Lower leg skin (tissue), 4 donors: ENCODE results near the gene ABCA1. TPM values are rescaled to one million over a fixed set of nuclear protein-coding genes. Genes with fewer than 3 reads are reported as not detected.

Experiments used
- DNase-seq, 2 donors: peaks; one replicate each; pipeline ENCODE4 v3.0.0-alpha.2; 2019; ENCODE audit warnings: low spot score in 2 of 2
- H3K4me3 ChIP-seq: fragments of 200-600 bp; sonication (generic); 2 replicates; pipeline ENCODE4 v1.5.1; 2017; ENCODE audit warnings: mild to moderate bottlenecking, low read depth; ENCODE audit not compliant: poor library complexity, severe bottlenecking
- POLR2A ChIP-seq, 2 donors: fragments of 450-650 bp; IDR thresholded peaks; one replicate each; pipeline ENCODE4 v1.6.1; 2016 to 2017; ENCODE audit warnings: antibody characterized with exemption in 2 of 2, mild to moderate bottlenecking in 1 of 2, moderate library complexity in 1 of 2
- WGBS, 2 donors: methylation state at CpG; one replicate each; pipeline ENCODE4 v1.1.5; 2018; 5-methylcytosine and 5-hydroxymethylcytosine counted together
- intact Hi-C: fragments of 100-400 bp; cut with DNase I; formaldehyde crosslinking; loops from one replicate; pipeline ENCODE4 v1.15.0; 2023; ENCODE audit warnings: low total_unique reads
- total RNA-seq, 4 donors: library from RNA; depleted of rRNA; stranded (reverse); fragments of >200 nt; gene quantifications; one replicate each; pipeline ENCODE4 v1.1.0, GENCODE V29; 2016
- TF ChIP-seq, protein P1 (sequence below), 3 donors: fragments of 450-650 bp; IDR thresholded peaks; one replicate each; pipeline ENCODE4 v1.5.1; 2016; ENCODE audit warnings: antibody characterized with exemption in 3 of 3, mild to moderate bottlenecking in 3 of 3, moderate library complexity in 2 of 3

ABCA1 gene
- total RNA-seq, 4 donors from 2014 or later, result 35.6 to 60.7 (median 39.8) TPM

DNA sequence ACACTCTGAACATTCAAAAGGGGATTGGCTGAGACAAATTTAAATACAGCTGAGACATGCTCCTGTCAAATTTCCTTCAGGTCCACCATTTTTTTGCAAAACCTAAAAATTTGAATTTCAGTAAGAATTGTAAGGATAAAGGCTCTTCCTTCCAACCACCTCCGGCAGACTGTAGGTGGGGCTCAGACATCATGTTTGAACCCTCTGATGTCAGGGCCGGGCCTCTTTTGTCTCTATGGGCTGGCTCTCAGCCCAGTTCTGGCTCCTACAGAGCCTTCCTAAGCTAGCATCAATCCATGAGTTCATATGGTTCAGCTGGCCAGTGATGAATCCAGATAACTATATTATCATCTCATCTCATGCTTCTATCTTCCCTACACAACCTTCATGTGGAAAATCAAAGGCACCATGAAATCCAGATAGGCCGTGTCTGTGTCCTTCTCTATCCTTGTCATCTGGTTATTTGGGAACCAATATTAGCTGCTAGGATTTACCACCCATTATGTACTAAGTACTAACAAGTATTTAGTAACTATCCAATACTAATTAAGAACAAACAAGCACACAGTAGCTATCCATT lies 119.8 kb downstream of the ABCA1 start:
- TF ChIP-seq, protein P1, sequence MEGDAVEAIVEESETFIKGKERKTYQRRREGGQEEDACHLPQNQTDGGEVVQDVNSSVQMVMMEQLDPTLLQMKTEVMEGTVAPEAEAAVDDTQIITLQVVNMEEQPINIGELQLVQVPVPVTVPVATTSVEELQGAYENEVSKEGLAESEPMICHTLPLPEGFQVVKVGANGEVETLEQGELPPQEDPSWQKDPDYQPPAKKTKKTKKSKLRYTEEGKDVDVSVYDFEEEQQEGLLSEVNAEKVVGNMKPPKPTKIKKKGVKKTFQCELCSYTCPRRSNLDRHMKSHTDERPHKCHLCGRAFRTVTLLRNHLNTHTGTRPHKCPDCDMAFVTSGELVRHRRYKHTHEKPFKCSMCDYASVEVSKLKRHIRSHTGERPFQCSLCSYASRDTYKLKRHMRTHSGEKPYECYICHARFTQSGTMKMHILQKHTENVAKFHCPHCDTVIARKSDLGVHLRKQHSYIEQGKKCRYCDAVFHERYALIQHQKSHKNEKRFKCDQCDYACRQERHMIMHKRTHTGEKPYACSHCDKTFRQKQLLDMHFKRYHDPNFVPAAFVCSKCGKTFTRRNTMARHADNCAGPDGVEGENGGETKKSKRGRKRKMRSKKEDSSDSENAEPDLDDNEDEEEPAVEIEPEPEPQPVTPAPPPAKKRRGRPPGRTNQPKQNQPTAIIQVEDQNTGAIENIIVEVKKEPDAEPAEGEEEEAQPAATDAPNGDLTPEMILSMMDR (IDR thresholded peaks at IDR 0.05), result no peak
- TF ChIP-seq POLR2A (IDR thresholded peaks at IDR 0.05), result no peak
- 51 to 56% methylated on average over 3 of the region's 3 CpGs for WGBS, 2 donors
- intact Hi-C loops, result no loop called here
- DNase-seq, result no peak
- H3K4me3 ChIP-seq, result no peak overlapping the region

DNA sequence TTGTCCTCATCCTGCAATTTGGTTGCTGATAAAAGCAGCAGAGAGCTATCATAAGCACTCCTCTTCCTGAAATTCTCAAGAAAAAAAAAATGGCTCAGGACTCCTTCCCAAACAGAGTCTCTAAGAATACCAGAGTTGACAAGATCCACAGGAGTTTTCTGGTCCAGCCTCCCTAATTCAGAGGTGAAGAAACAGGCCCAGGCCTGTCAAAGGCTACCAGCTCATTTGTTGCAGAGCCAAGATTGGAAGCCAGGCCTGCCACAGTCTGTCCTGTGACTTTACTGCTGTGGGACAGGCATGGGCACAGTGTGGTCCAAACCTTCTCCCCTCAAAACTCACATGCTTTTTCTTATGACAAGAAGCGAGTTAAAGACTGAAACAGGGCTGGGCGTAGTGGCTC lies 122.5 kb downstream of the ABCA1 start:
- 86 to 97% methylated on average over 2 of the region's 2 CpGs for WGBS, 2 donors
- no peak for DNase-seq
- no peak overlapping the region for H3K4me3 ChIP-seq
- intact Hi-C loops, result no loop called here
- no peak for TF ChIP-seq POLR2A (IDR thresholded peaks at IDR 0.05)
- TF ChIP-seq, protein P1 (IDR thresholded peaks at IDR 0.05), result no peak

DNA sequence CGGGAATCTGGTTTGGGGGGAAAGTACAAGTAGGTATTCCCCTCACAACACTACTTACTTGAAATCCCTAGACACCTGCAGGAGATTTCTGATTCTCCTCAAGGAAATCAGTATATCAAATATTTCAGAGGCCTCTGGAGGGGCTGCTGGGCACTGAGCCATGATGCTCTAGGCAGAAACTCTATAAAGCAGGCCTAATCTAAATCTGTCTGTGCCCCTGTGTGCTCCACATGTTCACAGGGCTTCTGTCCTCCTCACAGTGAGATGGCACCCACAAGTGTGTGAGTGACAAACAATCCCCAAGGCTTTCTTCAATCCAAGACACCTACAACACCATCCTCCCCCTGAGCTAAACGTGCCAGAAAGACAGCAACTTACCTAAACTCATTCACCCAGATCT lies 125.0 kb downstream of the ABCA1 start:
- 68 to 71% methylated on average over 2 of the region's 2 CpGs for WGBS, 2 donors
- no peak for DNase-seq
- TF ChIP-seq, protein P1 (IDR thresholded peaks at IDR 0.05), result no peak
- no peak for TF ChIP-seq POLR2A (IDR thresholded peaks at IDR 0.05)
- no peak overlapping the region for H3K4me3 ChIP-seq
- intact Hi-C loops, result loop anchor here (5.0 kb wide), 1 partner anchor 516 kb away; no protein-coding TSS in a partner anchor

DNA sequence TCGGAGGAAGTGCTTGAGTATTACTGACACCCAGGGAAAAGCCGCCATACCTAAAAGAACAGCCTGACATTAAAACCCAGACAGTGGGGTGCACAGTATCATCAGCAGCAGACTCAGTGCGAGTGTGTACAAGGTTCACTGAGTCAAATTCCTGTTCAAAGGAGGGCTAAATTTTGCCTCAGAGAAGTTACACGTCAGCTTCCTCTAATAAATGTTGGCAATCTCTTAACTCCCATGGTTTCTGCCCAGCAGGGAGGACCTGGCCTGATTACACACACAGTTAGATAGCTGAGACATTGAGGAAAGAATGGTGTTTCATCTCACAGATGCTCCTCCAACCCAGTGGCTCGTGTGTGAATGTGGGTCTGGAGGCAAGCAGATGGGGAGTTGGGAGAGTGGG lies 125.8 kb downstream of the ABCA1 start:
- 89 to 91% methylated on average over 5 of the region's 5 CpGs for WGBS, 2 donors
- TF ChIP-seq POLR2A (IDR thresholded peaks at IDR 0.05), result no peak
- TF ChIP-seq, protein P1 (IDR thresholded peaks at IDR 0.05), result no peak
- H3K4me3 ChIP-seq, result no peak overlapping the region
- intact Hi-C loops, result loop anchor here (5.0 kb wide), 1 partner anchor 515 kb away; no protein-coding TSS in a partner anchor
- no peak for DNase-seq

DNA sequence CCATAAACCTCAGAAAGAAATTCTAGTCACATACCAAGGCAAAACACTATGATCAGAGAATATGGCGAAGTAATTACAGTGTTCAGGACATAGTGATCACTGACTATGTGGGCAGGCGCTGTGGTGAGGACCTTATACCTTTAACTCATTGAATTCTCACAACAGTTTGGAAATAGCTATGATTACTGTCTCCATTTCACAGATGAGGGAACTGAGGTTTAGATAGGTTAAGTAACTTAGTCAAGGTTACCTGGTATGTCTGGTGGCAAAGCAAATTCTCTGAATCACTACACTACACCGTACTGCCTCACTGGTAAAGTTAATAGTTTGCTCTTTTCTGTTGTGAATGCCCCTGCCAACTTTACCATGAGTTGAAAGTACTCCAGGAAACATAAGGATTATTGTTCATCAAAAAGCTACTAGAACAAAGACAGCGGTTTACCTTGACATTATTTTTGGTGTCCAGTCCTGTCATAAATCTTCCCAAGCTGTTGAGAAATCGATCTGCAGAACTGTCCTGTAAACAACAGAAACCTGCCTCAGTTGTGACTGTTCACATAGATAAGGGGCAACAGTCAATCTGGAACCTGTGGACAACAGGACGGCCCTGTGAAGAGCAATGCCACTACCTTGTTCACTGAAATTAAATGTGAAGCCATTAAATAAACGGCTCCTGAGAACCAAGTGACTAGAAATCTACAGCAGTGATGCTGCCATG lies 127.7 kb downstream of the ABCA1 start:
- no peak for DNase-seq
- intact Hi-C loops, result loop anchor here (5.0 kb wide), 1 partner anchor 513 kb away; no protein-coding TSS in a partner anchor
- H3K4me3 ChIP-seq, result no peak overlapping the region
- TF ChIP-seq, protein P1 (IDR thresholded peaks at IDR 0.05), result no peak
- no peak for TF ChIP-seq POLR2A (IDR thresholded peaks at IDR 0.05)
- 87 to 88% methylated on average over 7 of the region's 7 CpGs for WGBS, 2 donors
